ENCODE measurements around the gene RBM8A.

The RBM8A gene

DNA sequence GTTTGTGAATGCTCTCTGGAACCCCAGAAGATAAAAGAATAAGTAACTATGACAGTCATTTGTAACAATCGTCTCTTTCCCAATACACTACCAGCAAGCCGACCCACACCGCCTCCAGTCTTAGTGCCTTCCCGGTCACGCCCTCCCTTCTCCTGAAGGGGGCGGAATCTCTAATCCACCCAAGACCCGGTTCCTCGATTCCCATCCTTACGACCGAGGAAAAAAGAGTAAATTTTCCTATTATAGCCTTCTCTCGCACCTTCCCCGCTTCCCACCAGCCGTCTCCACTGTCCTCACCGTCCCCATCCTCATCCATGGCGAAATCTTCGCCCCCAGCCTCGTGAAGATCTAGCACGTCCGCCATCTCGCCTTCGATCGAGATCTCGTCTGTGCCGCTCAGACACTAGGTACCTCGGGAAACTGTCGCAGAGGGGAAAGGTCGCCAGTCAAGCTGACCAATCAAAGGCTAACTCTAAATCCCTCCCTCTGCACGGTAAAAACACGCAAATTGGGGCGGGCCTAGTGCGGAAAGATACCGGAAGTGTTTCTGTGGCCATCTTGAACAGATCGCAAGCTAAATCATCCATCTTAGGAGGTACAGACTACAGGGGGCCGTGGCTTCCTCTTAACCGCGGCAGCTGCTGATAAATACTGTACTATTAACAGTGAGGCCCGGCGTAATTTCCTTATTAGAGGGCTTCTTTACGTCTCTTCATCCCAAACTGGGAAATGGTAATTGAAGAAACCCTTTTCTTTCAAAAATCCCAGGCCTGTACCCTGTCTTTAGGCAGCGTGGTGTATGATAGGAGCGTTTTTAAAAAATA is at the start of gene RBM8A:
Gene RBM8A, minus strand, starts transcription at position 422 of the 824 bp plus-strand sequence. Its CDS starts 58 bp downstream, at position 364.
- Histone ChIP-seq H3K27ac (peak within 1 kb of the TSS; percentile 95), H3K27me3 (no peaks in the 10 kb centered on the region), H3K4me1 (peaks cover 0 to 19% (median 10%) of the 10 kb centered on the region in 4 donors), H3K36me3 (peaks cover 0 to 25% (median 14%) of the 10 kb centered on the region in 3 donors), H3K4me3 (peak within 1 kb of the TSS; percentile 64 to 75), H3K9me3 (no peaks in the 10 kb centered on the region)
- intact Hi-C loops (cut with DNase I; ENCODE audit: low total_unique reads): no loop called here
- DNase-seq: peak; percentile 97 to 98
- TF ChIP-seq, protein P1, sequence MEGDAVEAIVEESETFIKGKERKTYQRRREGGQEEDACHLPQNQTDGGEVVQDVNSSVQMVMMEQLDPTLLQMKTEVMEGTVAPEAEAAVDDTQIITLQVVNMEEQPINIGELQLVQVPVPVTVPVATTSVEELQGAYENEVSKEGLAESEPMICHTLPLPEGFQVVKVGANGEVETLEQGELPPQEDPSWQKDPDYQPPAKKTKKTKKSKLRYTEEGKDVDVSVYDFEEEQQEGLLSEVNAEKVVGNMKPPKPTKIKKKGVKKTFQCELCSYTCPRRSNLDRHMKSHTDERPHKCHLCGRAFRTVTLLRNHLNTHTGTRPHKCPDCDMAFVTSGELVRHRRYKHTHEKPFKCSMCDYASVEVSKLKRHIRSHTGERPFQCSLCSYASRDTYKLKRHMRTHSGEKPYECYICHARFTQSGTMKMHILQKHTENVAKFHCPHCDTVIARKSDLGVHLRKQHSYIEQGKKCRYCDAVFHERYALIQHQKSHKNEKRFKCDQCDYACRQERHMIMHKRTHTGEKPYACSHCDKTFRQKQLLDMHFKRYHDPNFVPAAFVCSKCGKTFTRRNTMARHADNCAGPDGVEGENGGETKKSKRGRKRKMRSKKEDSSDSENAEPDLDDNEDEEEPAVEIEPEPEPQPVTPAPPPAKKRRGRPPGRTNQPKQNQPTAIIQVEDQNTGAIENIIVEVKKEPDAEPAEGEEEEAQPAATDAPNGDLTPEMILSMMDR (IDR thresholded peaks at IDR 0.05): peak; percentile 65 to 69

DNA sequence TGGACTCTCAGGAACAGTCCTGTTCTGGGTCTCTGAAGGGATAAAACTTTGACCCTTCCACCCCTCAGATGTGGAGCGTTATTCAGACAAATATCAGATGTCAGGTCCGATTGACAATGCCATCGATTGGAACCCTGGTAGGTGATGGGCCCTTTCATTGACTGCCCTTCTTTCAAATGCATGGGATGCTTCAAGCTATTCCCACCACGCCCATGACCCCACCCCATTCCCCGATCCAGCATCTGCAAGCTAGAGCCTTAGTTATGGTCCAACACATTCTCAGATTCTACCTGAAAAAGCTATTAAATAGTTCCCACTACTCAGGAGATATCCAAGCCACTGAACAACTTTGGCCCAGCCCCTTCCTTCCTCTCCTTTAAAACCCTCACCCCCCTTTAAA is 49.7 kb upstream of the RBM8A start:
- Histone ChIP-seq H3K27me3 (no peaks in the 10 kb centered on the region), H3K27ac (peak overlapping the region; percentile 85 to 90), H3K4me3 (no peak overlapping the region), H3K9me3 (no peaks in the 10 kb centered on the region), H3K4me1 (peaks cover 0 to 50% (median 43%) of the 10 kb centered on the region in 4 donors), H3K36me3 (peaks cover 0 to 7% (median 0%) of the 10 kb centered on the region in 3 donors)
- TF ChIP-seq, protein P1 (IDR thresholded peaks at IDR 0.05): no peak
- peak in 1 of 2 donors; percentile 48 for DNase-seq
- intact Hi-C loops (cut with DNase I; ENCODE audit: low total_unique reads): loop anchor here (2.0 kb wide), 1 partner anchor 32 kb away; no protein-coding TSS in a partner anchor

DNA sequence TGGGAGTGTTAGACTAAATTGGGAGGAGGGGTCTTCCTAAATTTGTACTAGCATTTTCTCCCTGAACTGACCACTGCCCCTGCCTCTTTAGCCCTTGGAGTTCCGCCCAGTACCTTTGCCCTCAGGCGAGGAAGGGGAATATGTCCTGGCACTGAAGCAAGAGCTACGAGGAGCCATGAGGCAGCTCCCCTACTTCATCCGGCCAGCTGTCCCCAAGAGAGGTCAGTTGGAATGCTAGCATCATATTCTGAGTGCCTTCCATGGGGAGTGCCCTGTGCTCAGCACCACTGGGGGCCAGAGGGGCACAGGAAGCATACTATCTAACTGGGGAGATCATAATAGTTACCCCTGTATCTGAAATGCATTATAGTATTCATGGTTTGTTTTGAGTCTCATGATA is 47.9 kb upstream of the RBM8A start:
- Histone ChIP-seq H3K4me1 (peaks cover 0 to 32% (median 28%) of the 10 kb centered on the region in 4 donors), H3K4me3 (no peak overlapping the region), H3K9me3 (no peaks in the 10 kb centered on the region), H3K27ac (no peak overlapping the region), H3K27me3 (no peaks in the 10 kb centered on the region), H3K36me3 (peaks cover 0 to 7% (median 0%) of the 10 kb centered on the region in 3 donors)
- TF ChIP-seq, protein P1 (IDR thresholded peaks at IDR 0.05): no peak
- intact Hi-C loops (cut with DNase I; ENCODE audit: low total_unique reads): no loop called here
- peak in 1 of 2 donors; percentile 24 for DNase-seq

DNA sequence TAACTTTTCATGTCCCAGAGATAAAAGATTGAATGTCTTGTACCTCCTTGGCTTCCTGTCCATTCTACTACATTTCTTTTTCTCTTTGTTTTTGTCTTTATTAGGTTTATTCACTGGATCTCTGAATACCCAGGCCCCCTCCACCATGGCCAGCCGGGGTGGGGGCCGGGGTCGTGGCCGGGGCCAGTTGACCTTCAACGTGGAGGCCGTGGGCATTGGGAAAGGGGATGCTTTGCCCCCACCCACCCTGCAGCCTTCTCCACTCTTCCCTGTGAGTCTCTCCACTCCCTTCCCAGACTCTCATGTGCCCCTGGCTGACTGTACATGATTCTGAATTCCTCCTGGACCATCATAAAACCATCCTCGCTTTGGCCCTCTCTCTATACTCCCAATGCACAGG is 47.4 kb upstream of the RBM8A start:
- H3K36me3 ChIP-seq: peaks cover 0 to 7% (median 0%) of the 10 kb centered on the region in 3 donors
- no peak overlapping the region for H3K4me3 ChIP-seq
- no peaks in the 10 kb centered on the region for H3K9me3 ChIP-seq
- no peaks in the 10 kb centered on the region for H3K27me3 ChIP-seq
- DNase-seq: peak in 1 of 2 donors; percentile 60
- intact Hi-C loops (cut with DNase I; ENCODE audit: low total_unique reads): no loop called here
- H3K4me1 ChIP-seq: peaks cover 0 to 27% (median 24%) of the 10 kb centered on the region in 4 donors
- H3K27ac ChIP-seq: no peak overlapping the region
- TF ChIP-seq, protein P1 (IDR thresholded peaks at IDR 0.05): no peak

DNA sequence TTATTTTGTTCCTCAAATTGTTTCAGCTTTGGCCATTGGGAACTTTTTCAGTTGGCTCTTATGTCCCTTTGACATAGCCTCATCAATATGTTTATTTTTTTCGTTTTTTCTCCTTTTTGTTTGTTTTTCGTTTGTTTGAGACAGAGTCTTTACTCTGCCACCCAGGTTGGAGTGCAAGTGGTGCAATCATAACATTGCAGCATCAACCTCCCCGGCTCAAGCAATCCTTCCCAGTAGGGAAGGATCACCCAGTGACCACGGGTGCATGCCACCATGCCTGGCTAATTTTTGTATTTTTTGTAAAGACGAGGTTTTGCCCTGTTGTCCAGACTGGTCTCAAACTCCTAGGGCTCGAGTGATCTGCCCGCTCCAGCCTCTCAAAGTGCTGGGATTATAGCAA is 45.3 kb upstream of the RBM8A start:
- H3K9me3 ChIP-seq: no peaks in the 10 kb centered on the region
- H3K27me3 ChIP-seq: no peaks in the 10 kb centered on the region
- H3K27ac ChIP-seq: no peak overlapping the region
- no peak overlapping the region for H3K4me3 ChIP-seq
- TF ChIP-seq, protein P1 (IDR thresholded peaks at IDR 0.05): no peak
- intact Hi-C loops (cut with DNase I; ENCODE audit: low total_unique reads): no loop called here
- peaks cover 0 to 5% (median 4%) of the 10 kb centered on the region in 4 donors for H3K4me1 ChIP-seq
- peaks cover 0 to 7% (median 1%) of the 10 kb centered on the region in 3 donors for H3K36me3 ChIP-seq
- DNase-seq: peak in 1 of 2 donors; percentile 29

Measured in tibial artery (tissue), 4 donors.